NCI-H748 (cell line): ENCODE results near the gene CRIP1.

Experiments used
- DNase-seq: peaks from one replicate; lab custom pipeline; 2025; ENCODE audit not compliant: unreplicated experiment; lab: John Stamatoyannopoulos, UW

The CRIP1 gene

GRCh38 chr14:105450864-105451720 lies 35.6 kb upstream of the CRIP1 start:
- no peak for DNase-seq

DNA sequence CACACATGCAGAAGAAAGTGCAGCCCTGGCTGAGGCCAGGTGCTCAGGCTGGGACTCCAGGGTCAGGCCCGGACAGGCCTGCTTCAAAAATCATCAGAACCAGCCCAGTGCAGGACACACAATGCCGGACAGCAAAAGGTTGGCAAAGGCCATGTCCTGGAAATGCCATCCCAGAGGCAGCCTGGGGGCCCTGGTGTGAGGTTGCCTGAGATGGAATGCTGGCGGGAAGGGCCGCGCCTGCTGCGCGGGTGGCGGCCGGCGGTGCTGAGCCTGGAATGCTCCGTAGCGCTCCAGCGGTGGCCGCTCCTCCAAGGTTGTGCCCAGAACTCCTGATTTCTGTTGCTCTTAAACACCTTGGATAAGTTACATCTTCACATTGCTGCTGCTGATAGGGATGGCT lies 33.7 kb upstream of the CRIP1 start:
- no peak for DNase-seq

DNA sequence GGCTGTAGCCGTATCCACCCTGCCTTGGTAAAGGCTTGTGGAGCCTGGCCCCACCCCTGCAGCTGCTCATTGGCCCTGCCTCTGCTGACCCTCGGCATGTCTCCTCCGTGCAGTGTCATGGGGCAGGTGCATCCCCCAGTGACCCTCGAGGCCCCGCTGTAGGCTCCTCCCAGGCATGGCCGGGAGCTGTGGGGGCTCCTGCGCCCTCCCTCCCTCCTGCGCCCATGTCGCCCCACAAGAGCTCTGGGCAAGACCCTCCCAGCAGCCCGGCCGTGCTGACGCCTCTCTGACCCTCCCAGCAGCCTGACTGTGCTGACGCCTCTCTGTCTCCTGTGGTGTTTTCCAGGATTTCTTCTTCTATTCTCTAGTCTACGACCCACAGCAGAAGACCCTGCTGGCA lies 32.8 kb upstream of the CRIP1 start:
- DNase-seq = no peak

- no peak for DNase-seq
Measured at GRCh38 chr14:105455086-105455640, 31.5 kb upstream of the CRIP1 start.

GRCh38 chr14:105455766-105456660 lies 30.7 kb upstream of the CRIP1 start:
- DNase-seq = no peak

- DNase-seq = no peak
Measured at GRCh38 chr14:105456736-105457617, 29.7 kb upstream of the CRIP1 start.

DNA sequence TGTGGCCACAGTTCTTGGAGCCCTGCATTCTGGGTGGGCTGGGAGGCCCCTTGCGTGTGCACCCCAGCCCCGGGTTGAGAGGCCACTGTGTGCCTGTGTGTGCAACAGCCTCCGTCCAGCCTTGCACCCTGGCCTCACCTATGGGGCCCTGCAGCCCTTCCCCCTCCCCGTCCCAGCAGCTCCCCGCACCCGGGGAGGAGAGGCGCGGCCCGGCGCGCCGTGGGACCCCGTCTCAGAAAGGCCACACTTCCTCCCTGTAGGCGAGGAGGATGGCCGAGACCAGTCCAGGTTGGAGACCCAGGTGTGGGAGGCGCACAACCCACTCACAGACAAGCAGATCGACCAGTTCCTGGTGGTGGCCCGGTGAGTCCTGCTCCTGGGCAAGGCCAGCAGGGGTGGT lies 28.7 kb upstream of the CRIP1 start:
- DNase-seq = no peak

DNA sequence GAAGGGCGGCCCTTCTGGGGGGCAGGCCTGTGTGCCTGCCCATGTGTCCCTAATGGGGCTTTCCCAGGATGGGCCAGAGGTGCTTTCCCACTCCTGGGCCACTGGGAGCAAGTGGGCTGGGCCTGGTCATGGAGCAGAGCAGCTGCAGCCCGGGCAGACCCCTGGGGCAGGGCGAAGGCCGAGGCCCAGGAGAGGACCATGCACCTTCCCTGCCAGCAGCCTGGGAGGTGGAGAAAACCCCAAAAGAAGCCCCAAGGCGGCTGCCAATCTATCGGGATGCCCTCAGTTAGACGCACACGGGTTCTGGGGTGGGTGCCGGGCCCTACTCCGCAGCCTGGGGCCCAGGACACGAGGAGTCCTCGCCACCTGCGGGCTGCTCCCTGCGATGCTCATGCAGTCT lies 28.1 kb upstream of the CRIP1 start:
- no peak for DNase-seq

- no peak for DNase-seq
Measured at GRCh38 chr14:105460116-105460515, 26.6 kb upstream of the CRIP1 start.

DNA sequence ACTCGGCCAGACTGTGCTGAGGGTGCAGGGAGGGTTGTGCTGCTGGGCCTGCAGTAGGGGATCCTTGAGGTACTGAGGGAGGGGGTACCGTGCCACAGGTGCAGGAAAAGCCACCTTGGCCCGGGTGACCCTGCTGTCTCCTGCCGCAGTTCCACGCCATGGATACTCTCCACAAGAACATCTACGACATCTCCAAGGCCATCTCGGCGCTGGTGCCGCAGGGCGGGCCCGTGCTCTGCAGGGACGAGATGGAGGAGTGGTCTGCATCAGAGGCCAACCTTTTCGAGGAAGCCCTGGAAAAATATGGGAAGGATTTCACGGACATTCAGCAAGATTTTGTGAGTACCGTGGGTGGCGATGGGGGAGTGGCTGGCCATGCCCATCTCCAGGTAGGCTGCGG lies 26.1 kb upstream of the CRIP1 start:
- DNase-seq = no peak

GRCh38 chr14:105461903-105462302 lies 24.8 kb upstream of the CRIP1 start:
- no peak for DNase-seq

DNA sequence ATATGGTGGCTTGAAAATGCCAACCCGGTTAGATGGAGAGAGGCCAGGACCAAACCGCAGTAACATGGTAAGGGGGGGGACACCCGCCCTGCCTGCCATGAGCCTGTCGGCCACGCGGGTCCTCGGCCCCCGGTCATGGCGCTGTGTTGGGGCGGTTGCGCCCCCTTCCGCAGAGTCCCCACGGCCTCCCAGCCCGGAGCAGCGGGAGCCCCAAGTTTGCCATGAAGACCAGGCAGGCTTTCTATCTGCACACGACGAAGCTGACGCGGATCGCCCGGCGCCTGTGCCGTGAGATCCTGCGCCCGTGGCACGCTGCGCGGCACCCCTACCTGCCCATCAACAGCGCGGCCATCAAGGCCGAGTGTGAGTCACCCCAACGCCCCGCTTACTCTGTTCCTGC lies 22.2 kb upstream of the CRIP1 start:
- no peak for DNase-seq

- DNase-seq = peak; percentile 16
Measured at GRCh38 chr14:105465209-105466031, 21.3 kb upstream of the CRIP1 start.

DNA sequence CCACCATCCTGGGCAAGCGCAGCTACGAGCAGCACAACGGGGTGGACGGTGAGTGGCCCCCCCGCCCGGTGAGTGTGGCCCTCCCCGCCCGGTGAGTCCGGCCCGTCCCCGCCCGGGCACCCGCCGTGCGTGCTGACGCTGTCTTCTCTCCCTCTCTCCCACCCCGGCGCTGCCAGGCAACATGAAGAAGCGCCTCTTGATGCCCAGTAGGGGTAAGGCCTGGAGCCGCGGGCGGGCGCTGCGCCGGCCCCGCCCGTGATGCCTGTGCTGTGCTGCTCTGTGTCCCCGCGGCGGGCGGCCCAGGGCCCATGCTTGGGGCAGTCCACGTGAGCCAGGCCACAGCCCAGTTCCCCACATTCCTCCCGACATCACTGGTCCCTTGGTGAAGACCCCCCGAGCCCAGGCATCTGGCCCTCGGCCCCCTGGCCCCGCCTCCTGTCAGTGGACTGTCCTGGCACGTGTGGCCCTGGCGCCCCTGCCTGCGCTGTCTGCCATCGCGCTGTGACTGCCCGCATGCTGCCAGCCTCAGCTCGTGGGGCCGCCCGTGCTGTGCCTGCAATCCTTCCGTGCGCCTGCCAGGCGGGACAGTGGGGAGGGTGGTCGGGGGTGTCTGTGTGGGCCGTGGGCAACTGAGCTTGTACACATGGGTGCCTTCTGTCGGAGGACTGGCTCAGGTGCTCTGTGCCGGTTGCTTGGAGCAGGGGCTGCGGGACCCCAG lies 20.0 kb upstream of the CRIP1 start:
- no peak for DNase-seq

DNA sequence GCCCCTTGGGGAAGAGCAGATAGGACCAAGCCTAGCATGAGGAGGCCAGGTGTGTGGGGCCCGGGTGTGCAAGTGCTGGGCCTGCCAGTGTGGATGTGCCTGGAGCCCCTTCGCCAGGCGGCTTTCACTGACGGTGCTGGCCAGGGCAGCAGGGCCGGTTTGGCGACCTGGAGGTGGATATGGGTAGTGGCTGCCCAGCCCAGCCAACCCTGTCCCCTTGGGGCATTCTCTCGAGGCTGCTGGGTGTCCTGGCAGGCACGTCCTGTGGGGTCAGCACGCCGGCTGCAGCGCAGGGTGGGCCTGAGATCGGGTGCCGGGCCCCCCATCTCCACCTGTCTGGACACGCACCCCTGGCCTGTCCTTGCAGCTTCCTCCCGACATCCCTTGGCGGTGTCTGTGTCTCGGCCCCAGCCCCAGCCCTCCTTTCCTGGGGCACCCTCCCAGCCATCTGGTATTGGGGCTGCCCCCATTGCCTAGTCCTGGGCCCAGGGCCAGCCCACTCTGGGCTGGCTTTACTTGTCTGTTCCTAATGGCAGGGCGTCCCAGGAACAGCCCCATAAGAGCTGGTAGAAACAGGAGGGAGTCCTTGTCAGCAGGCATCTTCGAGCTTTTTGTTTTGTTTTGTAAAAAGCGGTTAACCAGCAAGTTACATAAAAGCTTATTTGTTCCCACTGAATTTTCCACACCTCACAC lies 19.3 kb upstream of the CRIP1 start:
- no peak for DNase-seq

GRCh38 chr14:105467942-105468471 lies 18.7 kb upstream of the CRIP1 start:
- no peak for DNase-seq

DNA sequence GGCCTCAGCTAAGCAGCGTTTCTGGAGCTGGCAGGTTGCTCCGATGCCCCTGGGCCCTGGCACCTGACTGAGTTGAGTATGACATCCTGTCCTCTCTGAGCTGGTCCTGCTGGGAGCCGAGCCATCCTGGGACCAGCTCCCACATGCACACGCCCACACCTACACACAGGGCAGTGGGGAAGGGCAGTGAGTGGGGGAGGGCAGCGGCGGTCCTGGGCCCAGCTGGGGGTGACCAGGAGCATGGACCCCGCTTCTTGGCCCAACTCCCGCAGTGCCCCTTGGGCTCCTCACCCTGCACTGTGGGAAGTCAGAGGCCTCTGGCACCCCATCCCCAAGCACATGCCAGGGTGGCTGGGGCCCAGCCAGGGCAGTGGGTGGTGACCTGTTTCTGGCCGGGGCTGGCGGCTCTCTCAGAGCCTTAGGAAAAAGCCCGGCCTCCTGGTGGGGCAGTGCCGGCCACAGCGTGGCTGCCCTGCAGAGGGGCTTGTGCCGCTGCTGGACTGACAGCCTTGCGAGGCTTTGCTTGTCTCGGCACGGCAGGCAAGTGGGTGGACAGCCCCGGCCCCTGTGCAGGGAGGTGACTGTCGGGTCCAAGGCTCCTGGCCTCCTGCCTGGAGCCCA lies 18.0 kb upstream of the CRIP1 start:
- no peak for DNase-seq
